ENCODE measurements around the gene CELF1.
A peak's percentile ranks its signal among the peaks of the same experiment; 100 is the strongest.
"Not testable (repeated sequence)": the region's sequence is repeated elsewhere in the genome, so short reads cannot be mapped to it uniquely, and the experiment has no call there.

CELF1 gene

GRCh38 chr11:47572715-47573255, 19.9 kb upstream of the CELF1 start:
- DNase-seq: no peak

DNA sequence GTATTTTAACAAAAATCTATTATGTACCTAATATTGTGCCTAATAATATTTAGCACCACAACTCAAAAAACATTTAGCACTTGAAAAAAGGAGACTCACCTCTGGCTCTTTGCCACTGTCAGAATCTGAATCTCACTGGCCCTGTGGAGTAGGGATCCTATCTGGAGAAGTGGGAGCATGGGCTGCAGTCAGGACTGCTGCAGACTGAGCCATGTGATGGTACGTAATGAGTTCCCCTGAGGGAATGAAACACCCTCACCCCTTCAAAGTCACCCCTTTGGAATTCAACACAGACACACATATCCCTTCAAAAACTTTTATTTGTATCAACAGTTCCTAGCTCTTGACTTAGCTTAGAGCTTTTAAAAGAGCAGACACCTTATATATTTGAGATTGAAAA, 19.0 kb upstream of the CELF1 start:
- no peak for DNase-seq

- no peak for DNase-seq
Observed at GRCh38 chr11:47571357-47571729, 18.4 kb upstream of the CELF1 start.

DNA sequence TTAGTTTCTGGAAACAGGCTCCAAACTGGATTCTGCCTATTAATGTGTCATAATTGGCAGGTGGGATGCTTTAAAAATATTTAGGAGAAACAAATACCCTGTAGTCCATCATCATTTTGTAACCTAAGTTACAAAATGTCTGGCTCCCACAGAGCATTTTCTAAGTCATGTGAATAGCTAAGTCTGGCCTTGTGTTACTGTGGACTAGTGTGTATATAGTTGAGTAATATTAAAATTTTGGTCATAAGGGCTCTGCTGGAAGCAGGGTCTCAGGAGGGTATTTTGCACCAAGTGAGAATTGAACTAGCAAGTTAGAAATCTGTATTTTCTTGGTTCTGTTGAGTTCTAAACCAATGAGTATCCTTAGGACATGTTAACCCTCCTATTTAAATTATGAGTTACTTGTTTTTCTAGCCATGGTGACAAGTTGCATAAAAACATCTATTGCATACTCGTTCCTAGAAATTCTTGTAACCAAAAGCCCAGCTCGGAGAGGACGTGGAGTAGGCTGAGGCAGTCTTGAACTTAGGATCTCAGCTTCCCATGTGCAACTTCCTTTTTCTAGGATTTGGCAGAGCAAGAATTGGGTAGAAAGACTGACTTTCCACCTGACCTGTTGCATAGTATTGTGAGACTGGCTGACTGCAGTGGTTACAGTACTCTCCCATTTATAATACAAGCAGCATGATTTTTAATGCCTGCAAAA, 17.9 kb upstream of the CELF1 start:
- no peak for DNase-seq

DNA sequence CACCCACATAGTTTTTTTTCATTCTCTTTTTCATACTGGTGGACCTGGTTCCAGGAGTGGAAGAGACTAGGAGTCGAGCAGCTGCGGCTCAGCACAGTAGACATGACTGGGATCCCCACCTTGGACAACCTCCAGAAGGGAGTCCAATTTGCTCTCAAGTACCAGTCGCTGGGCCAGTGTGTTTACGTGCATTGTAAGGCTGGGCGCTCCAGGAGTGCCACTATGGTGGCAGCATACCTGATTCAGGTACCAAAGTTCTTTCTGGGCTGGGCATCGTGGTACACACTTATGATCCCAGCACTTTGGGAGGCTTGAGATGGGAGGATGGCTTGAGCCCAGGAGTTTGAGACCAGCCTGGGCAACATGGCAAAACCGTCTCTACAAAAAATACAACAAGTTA, 16.7 kb upstream of the CELF1 start:
- DNase-seq: no peak

DNA sequence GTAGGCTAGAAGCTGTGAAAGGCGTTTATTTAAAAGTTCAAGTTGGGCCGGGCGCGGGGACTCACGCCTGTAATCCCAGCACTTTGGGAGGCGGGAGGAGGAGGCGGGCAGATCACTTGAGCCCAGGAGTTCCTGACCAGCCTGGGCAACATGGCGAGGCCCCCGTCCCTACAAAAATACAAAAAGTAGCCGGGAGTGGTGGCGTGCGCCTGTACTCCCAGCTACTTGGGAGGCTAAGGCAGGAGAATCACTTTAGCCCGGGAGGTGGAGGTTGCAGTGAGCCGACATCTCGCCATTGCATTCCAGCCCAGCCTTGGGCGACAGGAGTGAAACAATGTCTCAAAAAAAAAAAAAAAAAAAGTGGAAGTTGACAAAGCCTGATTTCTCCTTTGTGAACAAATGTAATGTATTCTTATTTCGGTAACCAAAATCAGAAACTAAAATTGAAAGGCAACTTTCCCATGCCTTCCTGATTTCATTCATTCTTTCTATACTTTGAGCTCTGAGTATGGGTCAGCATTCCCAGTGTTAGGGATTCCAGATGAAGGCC, 13.3 kb upstream of the CELF1 start:
- peak; percentile 30 for DNase-seq

DNA sequence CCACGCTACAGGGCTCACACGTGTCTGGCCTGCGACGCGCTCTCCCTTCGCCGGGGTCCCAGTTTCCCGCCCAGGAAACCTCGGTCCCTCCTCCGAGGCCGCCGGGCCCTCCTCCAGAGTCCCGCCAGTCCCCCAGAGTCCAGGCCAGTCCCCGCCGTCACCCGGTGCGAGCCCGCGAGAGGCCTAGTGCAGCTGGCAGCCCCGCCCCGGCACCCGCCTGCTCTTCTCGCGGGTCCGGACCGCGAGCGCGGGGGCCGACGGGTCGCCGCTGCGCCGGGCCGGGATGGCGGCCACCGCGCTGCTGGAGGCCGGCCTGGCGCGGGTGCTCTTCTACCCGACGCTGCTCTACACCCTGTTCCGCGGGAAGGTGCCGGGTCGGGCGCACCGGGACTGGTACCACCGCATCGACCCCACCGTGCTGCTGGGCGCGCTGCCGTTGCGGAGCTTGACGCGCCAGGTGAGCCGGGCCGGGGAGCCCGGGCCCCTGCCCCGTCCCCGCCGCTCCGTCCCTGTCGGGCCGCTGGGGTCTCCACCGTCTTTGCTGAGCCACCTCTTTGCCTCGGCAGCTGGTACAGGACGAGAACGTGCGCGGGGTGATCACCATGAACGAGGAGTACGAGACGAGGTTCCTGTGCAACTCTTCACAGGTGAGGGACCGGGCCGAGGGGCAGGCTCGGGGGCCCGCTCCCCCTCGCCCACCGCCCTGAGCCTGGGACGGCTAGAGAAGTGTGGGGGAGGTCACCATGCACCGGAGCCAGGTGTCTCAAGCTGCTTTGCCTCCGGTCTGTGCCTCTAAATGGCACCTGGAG, 12.6 kb upstream of the CELF1 start, which contains the start of gene PTPMT1:
Gene PTPMT1 (plus strand): TSS at position 260 of the 809 bp plus-strand sequence. CDS start 24 bp downstream, at position 284.
- DNase-seq: peak; percentile 45

GRCh38 chr11:47564933-47565339, 12.0 kb upstream of the CELF1 start:
- DNase-seq: no peak

- not testable (repeated sequence) for DNase-seq
Observed at GRCh38 chr11:47564366-47564765, 11.4 kb upstream of the CELF1 start.

GRCh38 chr11:47562393-47562792, 9.5 kb upstream of the CELF1 start:
- not testable (repeated sequence) for DNase-seq

GRCh38 chr11:47560426-47560825, 7.5 kb upstream of the CELF1 start:
- DNase-seq: no peak

DNA sequence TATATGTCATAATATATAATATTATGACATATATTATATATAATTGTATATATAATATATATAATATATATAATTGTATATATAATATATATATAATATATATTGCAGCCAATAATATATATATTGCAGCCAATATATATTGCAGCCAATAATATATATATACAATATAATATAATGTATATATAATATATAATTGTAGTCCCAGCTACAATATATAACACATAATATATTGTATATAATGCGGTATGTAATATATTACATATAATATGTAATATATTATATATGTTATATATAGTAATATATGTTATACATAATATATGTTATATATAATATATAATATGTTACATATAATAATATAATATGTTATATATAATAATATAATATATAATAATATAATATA, 5.8 kb upstream of the CELF1 start:
- no peak for DNase-seq

GRCh38 chr11:47557004-47557403, 4.1 kb upstream of the CELF1 start:
- DNase-seq: not testable (repeated sequence)

DNA sequence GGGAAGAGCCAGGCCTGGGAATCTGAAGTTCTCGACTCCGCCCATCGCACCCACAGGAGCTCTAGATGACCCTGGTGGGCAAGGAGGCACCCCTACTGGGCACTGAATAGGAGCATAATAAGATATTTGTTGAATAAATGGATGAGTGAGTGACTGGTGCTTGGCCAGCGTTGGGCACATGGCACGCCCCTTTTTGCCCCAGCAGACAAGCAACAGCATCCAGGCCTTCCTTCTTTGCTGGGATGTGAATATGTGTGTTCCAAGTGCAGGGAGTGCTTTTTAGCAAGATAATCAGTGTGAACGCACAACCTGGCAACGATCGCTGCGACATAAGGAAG, 443 bp upstream of the CELF1 start:
- no peak for DNase-seq

DNA sequence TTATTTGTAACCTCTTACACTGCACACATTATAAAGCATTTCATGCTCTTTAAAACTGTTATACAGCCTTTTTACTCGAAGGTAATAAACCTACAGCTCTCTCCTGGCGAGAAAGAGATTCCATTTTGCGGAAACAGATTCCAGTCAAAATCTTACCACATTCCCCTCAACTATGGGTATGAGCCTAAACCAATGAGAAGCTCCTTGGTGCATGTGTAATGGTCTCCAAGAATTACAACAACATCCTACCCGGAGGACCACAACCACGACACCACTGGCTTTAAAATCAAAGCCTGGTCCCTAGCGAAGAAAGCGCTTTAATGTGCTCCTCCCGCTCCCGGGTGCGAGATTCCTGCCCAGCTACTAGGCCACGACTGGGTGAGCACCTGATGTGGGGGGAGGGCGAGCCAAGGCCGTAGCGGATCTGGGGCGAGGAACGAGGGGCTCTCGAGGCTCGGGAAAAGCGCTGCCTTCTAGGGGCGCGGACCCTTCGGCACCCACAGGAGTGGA, 821 bp downstream of the CELF1 start:
- no peak for DNase-seq

DNA sequence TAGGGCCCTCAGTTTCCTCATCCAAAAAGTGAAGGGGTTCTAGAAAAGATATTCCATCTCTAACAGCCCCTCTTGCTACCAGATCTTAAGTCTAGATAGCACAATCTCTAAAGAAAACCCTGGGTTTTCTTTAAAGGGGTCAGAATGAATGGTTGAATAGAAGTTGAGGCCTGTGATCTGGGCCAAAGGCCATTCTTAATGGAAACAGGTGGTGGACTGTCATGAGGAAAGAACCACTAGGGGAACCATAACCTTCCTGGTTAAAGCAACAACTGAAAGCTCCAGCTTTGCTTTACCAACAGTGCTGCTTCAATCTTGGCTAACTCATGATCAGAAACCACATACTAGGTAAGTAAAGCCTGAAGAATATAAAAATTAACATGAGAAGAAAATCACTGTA, 1.8 kb downstream of the CELF1 start:
- DNase-seq: peak; percentile 9

- no peak for DNase-seq
Observed at GRCh38 chr11:47550288-47551047, 2.5 kb downstream of the CELF1 start.

- not testable (repeated sequence) for DNase-seq
Observed at GRCh38 chr11:47546274-47546673, 6.7 kb downstream of the CELF1 start.

DNA sequence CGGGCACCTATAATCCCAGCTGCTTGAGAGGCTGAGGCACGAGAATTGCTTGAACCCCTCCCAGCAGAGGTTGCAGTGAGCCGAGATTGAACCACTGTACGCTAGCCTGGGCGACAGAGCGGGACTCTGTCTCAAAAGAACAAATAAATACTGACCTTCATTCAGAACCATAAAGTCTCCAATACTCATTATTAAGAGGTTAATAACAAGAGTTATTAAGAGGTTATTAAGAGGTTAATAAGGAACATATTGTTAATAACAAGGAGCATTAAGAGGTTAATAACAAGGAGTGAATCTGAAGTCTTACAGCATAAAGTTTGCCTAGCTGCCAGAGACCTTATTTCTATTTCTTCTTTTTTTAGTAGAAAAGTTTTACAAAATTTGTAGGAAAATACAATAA, 7.6 kb downstream of the CELF1 start:
- DNase-seq: no peak

DNA sequence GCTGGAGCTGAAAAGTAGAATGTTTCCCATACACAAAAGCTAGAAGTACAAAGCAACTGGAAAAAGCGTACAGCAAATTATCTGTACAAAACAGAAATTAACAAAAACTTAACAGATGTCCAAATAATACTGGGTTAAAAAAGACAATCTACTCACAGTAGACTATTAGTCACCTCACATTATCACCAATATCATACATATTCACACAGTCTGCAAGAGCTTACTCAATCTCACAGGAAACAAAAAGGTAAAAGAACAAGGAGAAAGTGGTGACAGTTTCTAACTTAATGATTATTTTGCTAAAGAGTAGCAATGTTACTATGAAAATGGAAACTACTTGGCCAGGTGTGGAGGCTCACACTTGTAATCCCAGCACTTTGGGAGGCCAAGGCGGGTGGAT, 11.9 kb downstream of the CELF1 start:
- no peak for DNase-seq

DNA sequence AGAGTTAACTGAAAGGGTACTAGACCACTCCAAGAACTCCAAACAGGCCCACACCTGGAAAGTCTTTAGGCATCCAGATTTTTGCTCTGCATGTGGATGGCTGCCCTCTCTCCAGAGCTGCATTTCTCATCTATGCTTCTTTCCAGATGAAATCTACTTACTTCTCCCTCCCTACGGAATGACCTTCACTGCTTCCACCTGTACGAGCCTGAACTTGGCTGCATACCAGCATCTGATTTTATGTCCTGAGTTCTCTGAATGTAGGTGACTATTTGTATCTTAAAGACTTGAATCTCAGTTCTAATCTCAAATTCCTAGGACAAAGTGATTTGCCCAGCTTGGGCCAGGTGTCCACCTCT, 13.3 kb downstream of the CELF1 start:
- no peak for DNase-seq

GRCh38 chr11:47538741-47539565, 14.0 kb downstream of the CELF1 start:
- no peak for DNase-seq

Data from KG1 (cell line).